NCI-H510A treated with DMSO at 0.1 percent for 48 hours (cell line): ENCODE data around the gene EPHA2.
"Not testable (repeated sequence)": the region's sequence is repeated elsewhere in the genome, so short reads cannot be mapped to it uniquely, and the experiment has no call there.

Source experiments
- DNase-seq: peaks from one replicate; lab custom pipeline; 2025; lab: John Stamatoyannopoulos, UW

The EPHA2 gene

DNA sequence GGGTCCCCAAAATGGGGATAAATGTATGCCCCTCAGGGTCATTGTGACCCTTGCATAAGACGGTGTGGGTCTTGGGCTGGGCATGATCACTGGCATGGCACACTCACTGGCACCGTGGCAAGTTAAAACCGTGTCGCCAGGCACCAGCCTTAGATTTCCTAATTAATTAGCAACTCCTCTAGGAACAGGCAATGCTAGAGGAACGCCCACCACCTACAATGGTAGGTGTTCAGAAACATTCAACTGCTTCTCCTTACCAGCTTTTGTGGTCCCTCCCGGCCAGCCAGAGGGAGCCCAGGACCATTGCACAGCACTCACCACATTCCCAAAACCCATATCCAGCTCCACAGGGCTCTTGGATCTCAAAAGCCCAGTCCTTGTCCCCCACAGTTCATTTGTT lies 36.4 kb downstream of the EPHA2 start:
- no peak for DNase-seq

DNA sequence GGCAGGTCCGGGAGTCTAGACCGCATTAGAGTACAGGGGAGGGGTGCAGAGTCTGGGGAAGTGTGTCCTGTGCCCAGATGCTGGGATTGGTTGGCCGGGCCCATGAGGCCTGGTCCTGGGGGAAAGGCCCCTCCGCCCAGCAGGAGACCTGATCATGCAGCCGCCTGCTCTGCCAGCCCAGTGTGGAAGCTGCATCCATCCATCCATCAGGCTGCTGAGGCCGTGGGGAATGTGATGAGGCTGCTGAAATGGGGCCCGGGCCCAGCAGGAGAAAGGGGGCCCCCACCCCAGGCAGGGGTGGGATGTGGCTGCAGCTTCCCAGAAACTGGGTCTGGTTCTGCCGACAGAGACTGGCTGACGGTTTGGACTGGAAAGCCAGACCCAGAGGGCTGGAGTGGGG lies 37.2 kb downstream of the EPHA2 start:
- no peak for DNase-seq

DNA sequence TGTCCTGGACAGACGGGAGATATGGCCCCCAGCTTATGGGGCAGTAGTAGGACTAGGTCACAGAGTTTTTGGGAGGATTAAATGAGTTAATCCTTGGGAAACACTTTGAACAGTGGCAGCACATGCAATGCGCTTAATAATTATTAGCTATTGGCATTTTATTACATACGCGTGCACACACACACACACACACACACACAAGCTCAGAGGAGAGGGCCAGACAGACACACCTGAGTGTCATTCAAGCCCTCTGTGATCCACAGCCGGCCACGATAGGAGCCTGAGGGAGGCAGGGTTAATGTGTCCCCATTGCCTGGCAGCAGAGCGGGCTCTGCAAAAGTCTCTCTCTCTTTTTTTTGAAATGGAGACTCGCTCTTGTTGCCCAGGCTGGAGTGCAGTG lies 37.9 kb downstream of the EPHA2 start:
- no peak for DNase-seq

GRCh38 chr1:16117369-16117768 lies 38.5 kb downstream of the EPHA2 start:
- DNase-seq, result no peak

- DNase-seq, result no peak
Measured at GRCh38 chr1:16116625-16117024, 39.2 kb downstream of the EPHA2 start.

GRCh38 chr1:16116002-16116401 lies 39.9 kb downstream of the EPHA2 start:
- DNase-seq, result no peak

DNA sequence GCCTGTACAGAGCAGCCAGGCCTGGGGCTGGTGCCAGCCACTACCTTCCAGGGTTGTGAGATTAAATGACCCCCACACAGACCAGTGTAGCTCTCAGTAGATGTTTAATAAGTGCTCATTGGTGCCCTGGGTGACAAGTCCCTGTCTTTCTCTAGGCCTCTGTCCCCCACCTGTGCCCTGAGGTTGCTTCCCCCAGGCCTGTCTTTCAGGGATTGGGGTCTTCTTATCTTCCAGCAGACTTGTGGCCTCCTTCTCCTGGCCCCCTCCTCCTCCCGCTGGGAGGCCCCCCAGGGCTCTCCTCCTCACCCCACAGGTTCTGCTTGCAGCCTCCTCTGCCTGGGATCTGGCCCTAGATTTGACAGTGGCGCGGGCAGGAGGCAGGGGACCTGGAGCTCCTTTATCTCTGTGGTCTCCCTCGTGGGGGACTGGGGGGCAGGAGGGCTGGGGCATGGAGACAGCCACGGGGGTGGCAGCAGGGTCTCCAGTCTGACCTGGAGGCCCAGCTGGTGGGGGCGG lies 40.3 kb downstream of the EPHA2 start:
- no peak for DNase-seq

- no peak for DNase-seq
Measured at GRCh38 chr1:16114527-16115467, 41.1 kb downstream of the EPHA2 start.

GRCh38 chr1:16112596-16113555 lies 43.0 kb downstream of the EPHA2 start:
- DNase-seq, result no peak

GRCh38 chr1:16111771-16112595 lies 43.9 kb downstream of the EPHA2 start:
- no peak for DNase-seq

DNA sequence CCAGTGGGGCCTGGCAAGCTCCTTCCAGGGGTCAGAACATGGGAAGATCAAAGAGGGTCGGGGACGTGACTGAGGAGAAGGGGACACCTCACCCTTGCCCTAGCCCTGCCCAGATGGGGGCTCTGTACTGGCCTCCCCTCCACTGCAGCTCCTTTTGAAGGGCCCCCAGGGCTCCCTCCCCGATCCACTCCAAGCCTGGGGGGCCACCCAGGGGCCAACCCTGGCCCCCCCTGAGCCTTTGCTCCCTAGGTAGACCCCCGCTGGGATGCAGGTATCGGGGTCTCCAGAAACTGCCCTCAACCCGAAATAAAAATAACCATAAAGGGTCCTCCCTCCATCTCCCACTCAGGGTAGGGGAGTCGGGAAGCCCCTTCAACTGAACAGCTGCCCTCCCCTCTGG lies 45.0 kb downstream of the EPHA2 start:
- no peak for DNase-seq

GRCh38 chr1:16110456-16110855 lies 45.4 kb downstream of the EPHA2 start:
- DNase-seq, result no peak

DNA sequence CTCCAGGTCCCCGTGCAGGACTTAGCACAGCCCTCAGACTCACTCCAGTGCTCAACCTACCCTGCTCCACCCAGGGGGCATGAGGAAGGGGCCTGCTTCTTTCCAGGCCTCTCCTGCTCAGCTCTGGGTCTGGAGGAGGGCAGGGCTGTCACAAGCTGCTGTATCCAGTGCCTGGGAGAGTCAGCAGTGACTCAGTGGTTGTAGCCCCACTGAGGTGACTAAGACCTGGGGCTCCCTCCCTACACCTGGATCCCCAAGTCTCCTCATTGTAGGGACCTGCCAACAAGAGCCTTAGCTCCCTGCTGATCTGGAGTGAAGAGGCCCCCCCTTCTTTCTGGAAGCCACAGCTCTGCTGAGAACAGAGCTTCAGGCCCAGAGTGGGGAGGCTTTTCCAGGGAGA lies 46.3 kb downstream of the EPHA2 start:
- no peak for DNase-seq

DNA sequence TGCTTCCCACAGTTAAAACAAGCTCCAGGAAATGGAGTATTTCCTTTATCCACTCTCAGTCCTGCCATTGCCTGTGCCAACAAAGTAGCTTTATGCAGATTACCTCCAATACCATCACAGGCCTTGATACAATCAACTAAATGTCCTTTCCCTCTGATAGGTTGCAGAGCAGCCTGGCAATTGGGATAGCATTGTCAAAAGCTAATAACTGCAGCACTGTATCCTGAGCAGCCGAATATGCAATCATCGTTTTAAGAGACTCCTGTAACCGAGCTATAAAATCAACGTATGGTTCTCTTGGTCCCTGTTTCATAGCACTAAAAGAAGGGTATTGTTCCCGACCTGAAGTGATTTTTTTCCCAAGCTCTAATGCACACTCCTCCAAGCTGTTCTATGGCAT lies 48.8 kb downstream of the EPHA2 start:
- not testable (repeated sequence) for DNase-seq

DNA sequence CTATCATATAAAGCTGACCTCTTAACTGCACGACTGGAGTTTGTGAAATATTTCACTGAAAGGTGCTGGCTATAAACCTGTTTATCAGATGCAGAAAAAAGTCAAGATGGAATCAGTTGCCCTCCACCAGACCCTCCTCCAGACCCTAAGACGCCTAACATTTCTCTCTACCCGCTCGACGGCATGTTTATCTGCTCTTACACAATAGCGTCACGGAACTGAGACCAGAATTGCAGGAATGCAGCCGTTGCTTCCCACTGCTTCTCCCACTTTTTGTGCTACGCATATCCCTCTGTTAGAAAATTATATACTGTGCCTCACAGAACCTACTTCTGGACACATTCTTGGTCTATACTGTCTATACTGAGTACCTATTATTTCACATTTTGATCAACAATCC lies 54.2 kb downstream of the EPHA2 start:
- DNase-seq, result no peak

DNA sequence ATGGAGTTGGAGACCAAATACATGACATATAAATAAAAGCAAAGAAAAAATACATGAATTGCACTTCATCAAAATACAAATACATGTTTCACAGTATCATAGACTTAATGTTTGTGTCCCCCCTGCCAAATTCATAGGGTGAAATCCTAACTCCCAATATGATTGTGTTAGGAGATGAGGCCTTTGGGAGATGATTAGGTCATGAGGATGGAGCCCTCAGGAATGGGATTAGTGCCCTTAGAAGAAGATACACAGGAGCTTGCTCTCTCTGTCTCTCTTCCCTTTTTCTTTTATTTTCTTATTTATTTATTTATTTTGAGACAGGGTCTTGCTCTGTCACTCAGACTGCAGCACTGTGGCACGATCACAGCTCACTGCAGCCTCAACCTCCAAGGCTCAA lies 56.5 kb downstream of the EPHA2 start:
- no peak for DNase-seq

- DNase-seq, result no peak
Measured at GRCh38 chr1:16095447-16095846, 60.4 kb downstream of the EPHA2 start.

DNA sequence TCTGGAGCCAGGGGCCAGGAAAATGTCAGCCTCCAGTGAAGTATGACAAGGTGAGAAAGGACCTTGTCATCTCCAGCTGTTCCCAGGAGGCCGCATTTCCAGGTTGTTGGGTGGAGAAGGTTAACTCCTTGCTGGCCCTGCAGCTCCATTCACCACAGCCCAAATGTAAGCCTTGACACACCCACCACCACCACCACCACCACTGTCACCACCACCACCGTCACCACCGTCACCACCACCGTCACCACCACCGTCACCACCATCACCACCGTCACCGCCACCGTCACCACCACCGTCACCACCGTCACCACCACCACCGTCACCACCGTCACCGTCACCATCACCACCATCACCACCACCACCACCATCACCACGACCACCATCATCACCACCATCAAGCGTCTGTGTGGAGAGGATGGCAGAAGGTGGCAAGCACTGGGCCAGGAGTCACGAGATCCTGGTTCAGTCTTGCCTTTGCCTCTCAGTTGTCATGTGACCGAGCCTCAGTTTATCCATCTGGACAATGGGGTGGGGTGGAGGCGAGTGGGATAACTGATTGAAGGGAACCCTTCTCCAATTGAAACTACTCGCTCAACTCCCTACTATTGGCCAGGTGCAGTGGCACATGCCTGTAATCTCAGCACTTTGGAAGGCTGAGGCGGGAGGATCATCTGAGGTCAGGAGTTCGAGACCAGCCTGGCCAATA lies 61.3 kb downstream of the EPHA2 start:
- no peak for DNase-seq

DNA sequence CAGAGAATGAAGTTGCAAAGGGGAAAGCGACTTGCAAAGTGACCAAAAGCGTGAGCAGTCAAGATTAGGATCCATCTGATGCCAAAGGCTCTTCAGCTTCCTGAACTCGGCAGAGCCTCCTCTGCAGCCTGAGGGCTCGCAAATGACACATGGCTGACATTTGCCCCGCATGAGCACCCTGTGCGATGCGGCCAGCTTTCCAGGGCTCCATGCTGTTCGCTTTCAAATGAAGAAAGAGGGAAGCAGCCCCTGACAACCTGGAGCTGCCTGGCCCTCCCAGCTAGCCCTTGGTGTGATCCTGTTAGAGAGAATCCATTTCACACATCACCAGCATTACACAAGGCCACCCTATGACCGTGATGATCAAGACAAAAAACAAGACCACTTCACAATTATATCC lies 62.3 kb downstream of the EPHA2 start:
- no peak for DNase-seq

GRCh38 chr1:16092923-16093511 lies 62.9 kb downstream of the EPHA2 start:
- no peak for DNase-seq
